HepG2 (cell line): ENCODE measurements around the gene NKD1. TPM values are rescaled to one million over a fixed set of nuclear protein-coding genes. Genes with fewer than 3 reads are reported as not detected.

Experiments
- AHDC1 ChIP-seq: sonication (generic); formaldehyde crosslinking; IDR thresholded peaks from 2 replicates; pipeline ENCODE4 v1.5.1; 2020; ENCODE audit warnings: mild to moderate bottlenecking, missing genetic modification reagents, borderline replicate concordance
- BATF2 ChIP-seq: sonication (generic); formaldehyde crosslinking; IDR thresholded peaks from 2 replicates; pipeline ENCODE4 v1.8.0; 2022; ENCODE audit warnings: mild to moderate bottlenecking, missing genetic modification reagents, moderate library complexity
- ELK4 ChIP-seq: sonication (generic); formaldehyde crosslinking; IDR thresholded peaks from 2 replicates; pipeline ENCODE4 v1.9.0; 2021; ENCODE audit warnings: missing genetic modification reagents, borderline replicate concordance
- KLF15 ChIP-seq: sonication (generic); formaldehyde crosslinking; IDR thresholded peaks from 2 replicates; pipeline ENCODE4 v1.8.1; 2023; ENCODE audit warnings: borderline replicate concordance, mild to moderate bottlenecking, inconsistent platforms, missing genetic modification reagents, mixed read lengths
- MBNL3 ChIP-seq: fragments of 250-450 bp; sonication (Bioruptor Pico); conservative IDR thresholded peaks from 2 replicates; pipeline ENCODE4 v1.8.0; 2022; ENCODE audit warnings: mild to moderate bottlenecking, inconsistent platforms
- TP53 ChIP-seq: sonication (generic); formaldehyde crosslinking; conservative IDR thresholded peaks from 2 replicates; pipeline ENCODE4 v1.4.0; 2020; ENCODE audit warnings: missing genetic modification reagents
- UBTF ChIP-seq: sonication (generic); formaldehyde crosslinking; IDR thresholded peaks from 2 replicates; pipeline ENCODE4 v1.4.0; 2020; ENCODE audit warnings: mild to moderate bottlenecking, missing genetic modification reagents
- ZNF343 ChIP-seq: sonication (generic); formaldehyde crosslinking; IDR thresholded peaks from 2 replicates; pipeline ENCODE4 v1.4.0; 2020; ENCODE audit warnings: mild to moderate bottlenecking, missing genetic modification reagents
- ZNF513 ChIP-seq: sonication (generic); formaldehyde crosslinking; conservative IDR thresholded peaks from 2 replicates; pipeline ENCODE4 v1.5.0; 2020; ENCODE audit warnings: missing genetic modification reagents
- ZNF609 ChIP-seq: sonication (generic); formaldehyde crosslinking; IDR thresholded peaks from 2 replicates; pipeline ENCODE4 v1.4.0; 2020; ENCODE audit warnings: mild to moderate bottlenecking, missing genetic modification reagents, borderline replicate concordance
- polyA plus RNA-seq, 8 experiments: library from polyadenylated mRNA; depleted of rRNA in 3 of 8; stranded (reverse) in 7 of 8; unstranded in 1 of 8; fragments of >200 nt; fragmentation: Illumina TruSeq in 4 of 8; extraction: Trizol in 4 of 8; gene quantifications; 2 replicates each; pipeline versions ENCODE4 v1.2.1 to v1.2.3, GENCODE V29; 2011 to 2016; ENCODE audit warnings: low read depth in 4 of 8, missing spikeins in 1 of 8, mixed read lengths in 1 of 8; ENCODE audit not compliant: insufficient read depth in 1 of 8
- total RNA-seq, 5 experiments: library from RNA; depleted of rRNA; stranded (reverse); fragments of >200 nt; fragmentation: Illumina TruSeq; extraction: Trizol; gene quantifications; 2 replicates each; pipeline ENCODE4 v1.2.3, GENCODE V29; 2016; ENCODE audit warnings: low read depth in 1 of 5

NKD1 gene
- total and polyA plus RNA-seq, 2 of the 13 experiments (the other 11 are each of a cell fraction or from before 2014, with no cell fraction given): 70.4 to 121 TPM

- TF ChIP-seq ELK4 (no peak), ZNF343 (CRISPR knock-in tag) (no peak), MBNL3 (CRISPR knock-in tag) (no peak), BATF2 (CRISPR knock-in tag) (no peak), UBTF (CRISPR knock-in tag) (no peak), ZNF609 (CRISPR knock-in tag) (no peak), TP53 (no peak), KLF15 (no peak), AHDC1 (no peak), ZNF513 (no peak)
Observed at GRCh38 chr16:50537533-50538290, 10.5 kb upstream of the NKD1 start (continued).
